Measurements from ENCODE around the gene MAST2. TPM values are rescaled to one million over a fixed set of nuclear protein-coding genes. Genes with fewer than 3 reads are reported as not detected.

The MAST2 gene
- total RNA-seq, 1 experiment from 2014 or later, result 38.4 TPM

GRCh38 chr1:45772971-45773370 lies 30.4 kb upstream of the MAST2 start:
- BruUV-seq (replicated peaks), result no TSS peak
- no peaks in the 10 kb centered on the region for H3K4me1 ChIP-seq (ENCODE audit: insufficient read depth, low read length, poor library complexity, severe bottlenecking)
- no peak overlapping the region for H3K4me3 ChIP-seq (ENCODE audit: low read depth, low read length, poor library complexity, severe bottlenecking)
- ChIA-PET POLR2A (ENCODE audit: low non-redundant PET) (no interaction called here), CTCF (no interaction called here)
- H3K9me3 ChIP-seq (ENCODE audit: low read depth, low read length, poor library complexity, severe bottlenecking), result no peaks in the 10 kb centered on the region
- no peak for TF ChIP-seq EZH2 (IDR thresholded peaks at IDR 0.05; ENCODE audit: borderline replicate concordance, low read depth, low read length, poor library complexity, severe bottlenecking)
- TF ChIP-seq CTCF (conservative IDR thresholded peaks at IDR 0.05; ENCODE audit: low read depth, low read length), result no peak
- DNase-seq (ENCODE audit: low spot score), result no peak
- H3K27ac ChIP-seq (ENCODE audit: low read depth, low read length, poor library complexity, severe bottlenecking), result no peak overlapping the region
- no peaks in the 10 kb centered on the region for H3K36me3 ChIP-seq (ENCODE audit: insufficient read depth, low read length, poor library complexity, severe bottlenecking)
- H3K27me3 ChIP-seq (replicated peaks; ENCODE audit: insufficient read depth, low read depth, low read length, poor library complexity), result no peaks in the 10 kb centered on the region
- intact Hi-C loops (cut with micrococcal nuclease; ENCODE audit: unreplicated experiment), result no loop called here

- no peak for DNase-seq (ENCODE audit: low spot score)
- H3K27ac ChIP-seq (ENCODE audit: low read depth, low read length, poor library complexity, severe bottlenecking), result no peak overlapping the region
- H3K36me3 ChIP-seq (ENCODE audit: insufficient read depth, low read length, poor library complexity, severe bottlenecking), result no peaks in the 10 kb centered on the region
- POLR2A ChIA-PET (ENCODE audit: low non-redundant PET), result interaction anchor here (0.5 kb wide), 1 partner anchor 11 kb away, joined by 4 read pairs; no protein-coding TSS in a partner anchor
- TF ChIP-seq EZH2 (IDR thresholded peaks at IDR 0.05; ENCODE audit: borderline replicate concordance, low read depth, low read length, poor library complexity, severe bottlenecking), result no peak
- TF ChIP-seq CTCF (conservative IDR thresholded peaks at IDR 0.05; ENCODE audit: low read depth, low read length), result no peak
- H3K9me3 ChIP-seq (ENCODE audit: low read depth, low read length, poor library complexity, severe bottlenecking), result no peaks in the 10 kb centered on the region
- no peaks in the 10 kb centered on the region for H3K27me3 ChIP-seq (replicated peaks; ENCODE audit: insufficient read depth, low read depth, low read length, poor library complexity)
- H3K4me1 ChIP-seq (ENCODE audit: insufficient read depth, low read length, poor library complexity, severe bottlenecking), result no peaks in the 10 kb centered on the region
- intact Hi-C loops (cut with micrococcal nuclease; ENCODE audit: unreplicated experiment), result no loop called here
- H3K4me3 ChIP-seq (ENCODE audit: low read depth, low read length, poor library complexity, severe bottlenecking), result no peak overlapping the region
- no TSS peak for BruUV-seq (replicated peaks)
- CTCF ChIA-PET, result no interaction called here
These were observed 27.6 kb upstream of the MAST2 start for GRCh38 chr1:45775794-45776193.

GRCh38 chr1:45785583-45785982 lies 17.8 kb upstream of the MAST2 start:
- no peaks in the 10 kb centered on the region for H3K9me3 ChIP-seq (ENCODE audit: low read depth, low read length, poor library complexity, severe bottlenecking)
- no peaks in the 10 kb centered on the region for H3K4me1 ChIP-seq (ENCODE audit: insufficient read depth, low read length, poor library complexity, severe bottlenecking)
- BruUV-seq (replicated peaks), result no TSS peak
- ChIA-PET POLR2A (ENCODE audit: low non-redundant PET) (no interaction called here), CTCF (no interaction called here)
- H3K4me3 ChIP-seq (ENCODE audit: low read depth, low read length, poor library complexity, severe bottlenecking), result no peak overlapping the region
- TF ChIP-seq CTCF (conservative IDR thresholded peaks at IDR 0.05; ENCODE audit: low read depth, low read length) (no peak), EZH2 (IDR thresholded peaks at IDR 0.05; ENCODE audit: borderline replicate concordance, low read depth, low read length, poor library complexity, severe bottlenecking) (no peak)
- no peaks in the 10 kb centered on the region for H3K27me3 ChIP-seq (replicated peaks; ENCODE audit: insufficient read depth, low read depth, low read length, poor library complexity)
- no peaks in the 10 kb centered on the region for H3K36me3 ChIP-seq (ENCODE audit: insufficient read depth, low read length, poor library complexity, severe bottlenecking)
- DNase-seq (ENCODE audit: low spot score), result no peak
- no peak overlapping the region for H3K27ac ChIP-seq (ENCODE audit: low read depth, low read length, poor library complexity, severe bottlenecking)
- intact Hi-C loops (cut with micrococcal nuclease; ENCODE audit: unreplicated experiment), result no loop called here

Data from A673 (cell line).